GM23248 (cell line): ENCODE results near the gene SHISA8. TPM values are rescaled to one million over a fixed set of nuclear protein-coding genes. Genes with fewer than 3 reads are reported as not detected.
"Not testable (repeated sequence)": the region's sequence is repeated elsewhere in the genome, so short reads cannot be mapped to it uniquely, and the experiment has no call there.

ENCODE experiments used
- DNase-seq: peaks from one replicate; pipeline ENCODE4 v3.0.0-alpha.2; 2015
- H2AFZ ChIP-seq: fragments of 200-600 bp; sonication (generic); 2 replicates; pipeline ENCODE4 v1.6.1; 2016; ENCODE audit warnings: antibody characterized with exemption
- H3F3A ChIP-seq: fragments of 200-600 bp; sonication (generic); 2 replicates; pipeline ENCODE4 v1.6.1; 2016; ENCODE audit warnings: mild to moderate bottlenecking, antibody characterized with exemption, mixed run types; ENCODE audit not compliant: insufficient read depth
- H3K27ac ChIP-seq: fragments of 200-600 bp; sonication (generic); 2 replicates; pipeline ENCODE4 v1.5.1; 2016; ENCODE audit warnings: mild to moderate bottlenecking
- H3K27me3 ChIP-seq: fragments of 200-600 bp; sonication (generic); replicated peaks from 2 replicates; pipeline ENCODE4 v1.6.1; 2016; ENCODE audit warnings: mild to moderate bottlenecking; ENCODE audit not compliant: insufficient read depth
- H3K36me3 ChIP-seq: fragments of 200-600 bp; sonication (generic); 2 replicates; pipeline ENCODE4 v1.6.1; 2016; ENCODE audit warnings: low read depth, mild to moderate bottlenecking
- H3K4me1 ChIP-seq: fragments of 200-600 bp; sonication (generic); 2 replicates; pipeline ENCODE4 v1.6.1; 2016; ENCODE audit warnings: mild to moderate bottlenecking; ENCODE audit not compliant: insufficient read depth
- H3K4me2 ChIP-seq: fragments of 200-600 bp; sonication (generic); one replicate; pipeline ENCODE4 v1.6.1; 2016; ENCODE audit warnings: mild to moderate bottlenecking; ENCODE audit not compliant: unreplicated experiment
- H3K4me3 ChIP-seq: fragments of 200-600 bp; sonication (generic); 2 replicates; pipeline ENCODE4 v1.5.1; 2016; ENCODE audit warnings: mild to moderate bottlenecking
- H3K79me2 ChIP-seq: fragments of 200-600 bp; sonication (generic); 2 replicates; pipeline ENCODE4 v1.6.1; 2016; ENCODE audit warnings: mild to moderate bottlenecking; ENCODE audit not compliant: insufficient read depth
- H3K9ac ChIP-seq: fragments of 200-600 bp; sonication (generic); 2 replicates; pipeline ENCODE4 v1.6.1; 2016; ENCODE audit warnings: mild to moderate bottlenecking
- H3K9me2 ChIP-seq: fragments of 200-600 bp; sonication (generic); 2 replicates; pipeline ENCODE4 v1.6.1; 2016; ENCODE audit warnings: mixed run types, mild to moderate bottlenecking, moderate library complexity; ENCODE audit not compliant: insufficient read depth
- H3K9me3 ChIP-seq: fragments of 200-600 bp; sonication (generic); one replicate; pipeline ENCODE4 v1.6.1; 2017; ENCODE audit warnings: low read depth
- H4K20me1 ChIP-seq: fragments of 200-600 bp; sonication (generic); 2 replicates; pipeline ENCODE4 v1.6.0; 2016; ENCODE audit not compliant: insufficient read depth
- EZH2 ChIP-seq: fragments of 200-600 bp; sonication (generic); IDR thresholded peaks from 2 replicates; pipeline ENCODE4 v1.6.1; 2018; ENCODE audit warnings: antibody characterized with exemption, mild to moderate bottlenecking; ENCODE audit not compliant: insufficient read depth, poor library complexity, severe bottlenecking
- EZH2phosphoT487 ChIP-seq: fragments of 200-600 bp; sonication (generic); IDR thresholded peaks from 2 replicates; pipeline ENCODE4 v1.6.1; 2018; ENCODE audit warnings: antibody characterized with exemption, moderate library complexity, mild to moderate bottlenecking, low read depth; ENCODE audit not compliant: insufficient read depth
- WGBS, 2 experiments: methylation state at CpG; one replicate each; pipeline ENCODE4 v1.1.6; 2015 to 2017; ENCODE audit warnings: low lambda C conversion rate in 2 of 2, low coverage in 1 of 2; ENCODE audit errors: missing lambda C conversion rate in 2 of 2; 5-methylcytosine and 5-hydroxymethylcytosine counted together
- in situ Hi-C: fragments of 300-500 bp; cut with MboI; formaldehyde crosslinking; loops from 2 replicates; pipeline ENCODE4 v1.15.0; 2020
- polyA plus RNA-seq: library from polyadenylated mRNA; unstranded; fragments of >200 nt; fragmentation: Nextera tagmentation; extraction: Ambion mirVana; gene quantifications from 2 replicates; pipeline ENCODE4 v1.2.1, GENCODE V29; 2016
- total RNA-seq: library from RNA; depleted of rRNA; stranded (reverse); fragments of >200 nt; shearing (Covaris generic); gene quantifications from 2 replicates; pipeline ENCODE4 v1.2.3, GENCODE V29; 2014

SHISA8 gene
- total and polyA plus RNA-seq, 2 experiments from 2014 or later = not detected

DNA sequence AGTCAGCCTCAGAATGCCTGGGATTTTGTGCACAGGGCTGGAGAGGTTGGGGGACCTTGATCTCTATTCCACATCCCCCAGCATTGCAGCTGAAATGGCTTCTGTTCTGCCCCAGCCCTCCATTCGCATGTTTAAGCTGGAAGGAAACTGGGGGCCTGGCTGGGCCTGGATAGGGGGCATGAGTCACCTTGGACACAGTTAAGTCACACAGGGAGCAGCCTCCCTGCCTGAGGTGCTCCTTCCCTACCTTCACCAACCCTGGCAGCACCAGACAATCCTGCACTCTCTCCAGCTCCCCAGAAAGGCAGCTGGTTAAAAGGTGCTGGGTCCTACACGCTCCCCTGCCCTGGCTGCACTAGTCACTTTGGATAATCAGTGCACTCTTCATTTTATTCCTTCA lies 37.8 kb upstream of the SHISA8 start:
- Histone ChIP-seq H3K27ac (no peak overlapping the region), H3K36me3 (no peaks in the 10 kb centered on the region), H3K79me2 (no peaks in the 10 kb centered on the region), H3K27me3 (no peaks in the 10 kb centered on the region), H3F3A (no peaks in the 10 kb centered on the region), H3K9me2 (no peaks in the 10 kb centered on the region), H4K20me1 (no peaks in the 10 kb centered on the region), H3K4me2 (no peak overlapping the region), H3K9me3 (no peaks in the 10 kb centered on the region), H3K9ac (no peak overlapping the region), H3K4me1 (no peaks in the 10 kb centered on the region), H3K4me3 (no peak overlapping the region), H2AFZ (no peak overlapping the region)
- in situ Hi-C loops = no loop called here
- no peak for DNase-seq
- TF ChIP-seq EZH2phosphoT487 = no peak
- no peak for TF ChIP-seq EZH2
- WGBS, 2 experiments = 85 to 95% methylated on average over 2 of the region's 2 CpGs

- H3K4me1 ChIP-seq = no peaks in the 10 kb centered on the region
- H4K20me1 ChIP-seq = no peaks in the 10 kb centered on the region
- H3K9me3 ChIP-seq = no peaks in the 10 kb centered on the region
- WGBS, 2 experiments = 63 to 67% methylated on average over 16 of the region's 16 CpGs
- no peaks in the 10 kb centered on the region for H3K9me2 ChIP-seq
- no peaks in the 10 kb centered on the region for H3K79me2 ChIP-seq
- no peak within 1 kb of the TSS for H3K27ac ChIP-seq
- DNase-seq = no peak
- H3K27me3 ChIP-seq = no peaks in the 10 kb centered on the region
- in situ Hi-C loops = no loop called here
- TF ChIP-seq EZH2 (no peak), EZH2phosphoT487 (no peak)
- H3K36me3 ChIP-seq = no peaks in the 10 kb centered on the region
- H3K9ac ChIP-seq = no peak within 1 kb of the TSS
- H2AFZ ChIP-seq = no peak within 1 kb of the TSS
- H3K4me2 ChIP-seq = no peak within 1 kb of the TSS
- H3K4me3 ChIP-seq = no peak within 1 kb of the TSS
- H3F3A ChIP-seq = no peaks in the 10 kb centered on the region
Measured at GRCh38 chr22:41951898-41952474, 37.1 kb upstream of the SHISA8 start, which contains the start of gene SMIM45. Gene SMIM45, plus strand, starts transcription at chr22:41952150.

DNA sequence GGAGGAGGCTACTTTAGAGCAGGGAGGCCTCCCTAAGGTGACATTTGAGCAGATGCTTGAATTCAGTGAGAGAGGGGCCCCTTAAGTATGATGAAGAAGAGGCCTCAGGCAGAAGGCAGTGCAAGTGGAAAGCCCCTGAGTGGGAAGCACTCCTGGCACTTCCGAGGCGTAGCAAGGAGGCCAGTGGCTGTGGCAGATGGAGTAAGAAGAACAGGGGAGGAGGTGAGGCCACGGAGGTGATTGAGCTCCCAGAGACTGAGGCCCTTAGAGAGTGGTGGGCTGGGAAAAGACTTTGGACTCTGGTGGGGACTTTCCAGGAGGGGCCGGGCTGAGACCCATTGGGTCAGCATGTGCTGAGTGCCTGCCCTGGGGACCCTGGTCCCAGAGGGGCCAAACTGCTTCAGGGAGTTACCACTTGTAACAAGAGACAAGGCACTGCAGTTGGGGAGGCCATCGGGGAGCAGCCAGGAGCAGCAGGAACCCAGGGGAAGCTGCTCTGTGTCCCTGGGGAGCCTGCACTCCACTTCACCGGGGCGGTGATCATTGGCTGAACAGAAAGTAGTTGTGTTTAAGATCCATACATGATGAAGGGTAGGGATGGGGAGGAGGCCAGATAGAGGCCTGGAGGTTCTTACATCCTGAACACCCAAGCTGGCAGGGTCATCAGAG lies 34.6 kb upstream of the SHISA8 start:
- H4K20me1 ChIP-seq = no peaks in the 10 kb centered on the region
- no peaks in the 10 kb centered on the region for H3K9me3 ChIP-seq
- H3K9ac ChIP-seq = no peak overlapping the region
- DNase-seq = no peak
- H3K4me3 ChIP-seq = no peak overlapping the region
- TF ChIP-seq EZH2phosphoT487 = no peak
- TF ChIP-seq EZH2 = no peak
- 83 to 86% methylated on average over 7 of the region's 7 CpGs for WGBS, 2 experiments
- H3K79me2 ChIP-seq = peaks cover 10% of the 10 kb centered on the region; the same call in 1 of the 2 replicates
- H3K27ac ChIP-seq = no peak overlapping the region
- H3K36me3 ChIP-seq = no peaks in the 10 kb centered on the region
- no peaks in the 10 kb centered on the region for H3K27me3 ChIP-seq
- H3F3A ChIP-seq = no peaks in the 10 kb centered on the region
- no peak overlapping the region for H3K4me2 ChIP-seq
- in situ Hi-C loops = loop anchor here (10.0 kb wide), 1 partner anchor 255 kb away; the partner anchor contains the start of gene MEI1
- H3K9me2 ChIP-seq = no peaks in the 10 kb centered on the region
- H3K4me1 ChIP-seq = no peaks in the 10 kb centered on the region
- H2AFZ ChIP-seq = no peak overlapping the region

DNA sequence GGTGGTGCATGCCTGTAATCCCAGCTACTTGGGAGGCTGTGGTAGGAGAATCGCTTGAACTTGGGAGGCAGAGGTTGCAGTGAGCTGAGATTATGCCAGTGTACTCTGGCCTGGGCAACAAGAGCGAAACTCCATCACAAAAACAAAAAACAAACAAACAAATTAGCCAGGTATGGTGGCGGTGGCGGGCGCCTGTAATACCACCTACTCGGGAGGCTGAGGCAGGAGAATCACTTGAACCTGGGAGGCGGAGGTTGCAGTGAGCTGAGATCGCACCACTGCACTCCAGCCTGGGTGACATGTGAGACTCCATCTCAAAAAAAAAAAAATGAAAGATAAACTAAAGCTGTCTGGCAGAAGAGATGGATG lies 34.0 kb upstream of the SHISA8 start:
- DNase-seq, H3F3A ChIP-seq, H3K4me3 ChIP-seq, H3K79me2 ChIP-seq, H3K36me3 ChIP-seq, H2AFZ ChIP-seq, H3K4me2 ChIP-seq, H4K20me1 ChIP-seq, H3K9me2 ChIP-seq, H3K27ac ChIP-seq, H3K9me3 ChIP-seq, H3K9ac ChIP-seq, H3K27me3 ChIP-seq, H3K4me1 ChIP-seq: not testable (repeated sequence)
- in situ Hi-C loops = loop anchor here (10.0 kb wide), 1 partner anchor 254 kb away; the partner anchor contains the start of gene MEI1
- 89 to 94% methylated on average over 7 to 8 of the region's 8 CpGs for WGBS, 2 experiments
